HepG2 (cell line): ENCODE results near the gene FDPS. TPM values are rescaled to one million over a fixed set of nuclear protein-coding genes. Genes with fewer than 3 reads are reported as not detected.

Experiments used
- BRF2 ChIP-seq: sonication (generic); formaldehyde crosslinking; IDR thresholded peaks from 2 replicates; pipeline ENCODE4 v1.8.1; 2022; ENCODE audit warnings: mild to moderate bottlenecking, missing genetic modification reagents
- CENPT ChIP-seq: sonication (generic); formaldehyde crosslinking; IDR thresholded peaks from 2 replicates; pipeline ENCODE4 v1.8.0; 2022; ENCODE audit warnings: low read depth, mild to moderate bottlenecking, moderate library complexity, missing genetic modification reagents
- CREBL2 ChIP-seq: sonication (generic); formaldehyde crosslinking; IDR thresholded peaks from 2 replicates; pipeline ENCODE4 v1.8.1; 2023; ENCODE audit warnings: missing genetic modification reagents, mild to moderate bottlenecking, borderline replicate concordance
- E2F2 ChIP-seq: sonication (generic); formaldehyde crosslinking; IDR thresholded peaks from 2 replicates; pipeline ENCODE4 v1.4.0; 2020; ENCODE audit warnings: missing genetic modification reagents, borderline replicate concordance
- FLYWCH1 ChIP-seq: sonication (generic); formaldehyde crosslinking; IDR thresholded peaks from 2 replicates; pipeline ENCODE4 v1.8.1; 2023; ENCODE audit warnings: mild to moderate bottlenecking, missing genetic modification reagents
- KDM1A ChIP-seq: IDR thresholded peaks from 2 replicates; pipeline ENCODE4 v1.6.1; 2016; ENCODE audit warnings: missing compliant biosample characterization
- MTA1 ChIP-seq: sonication (generic); formaldehyde crosslinking; IDR thresholded peaks from 2 replicates; pipeline ENCODE4 v1.4.0; 2020; ENCODE audit warnings: missing genetic modification reagents, mild to moderate bottlenecking, borderline replicate concordance
- NBN ChIP-seq: fragments of 450-650 bp; conservative IDR thresholded peaks from 2 replicates; pipeline ENCODE4 v1.6.1; 2017
- NFIB ChIP-seq: sonication (generic); formaldehyde crosslinking; IDR thresholded peaks from 2 replicates; pipeline ENCODE4 v1.9.0; 2021; ENCODE audit warnings: missing genetic modification reagents, mild to moderate bottlenecking, borderline replicate concordance
- REL ChIP-seq: sonication (generic); formaldehyde crosslinking; conservative IDR thresholded peaks from 2 replicates; pipeline ENCODE4 v1.8.0; 2022; ENCODE audit warnings: mild to moderate bottlenecking, missing genetic modification reagents, moderate library complexity
- ZBTB2 ChIP-seq: sonication (generic); formaldehyde crosslinking; IDR thresholded peaks from 2 replicates; pipeline ENCODE4 v1.8.0; 2022; ENCODE audit warnings: low read depth, missing genetic modification reagents
- ZBTB20 ChIP-seq: sonication (generic); formaldehyde crosslinking; IDR thresholded peaks from 2 replicates; pipeline ENCODE4 v1.8.1; 2023; ENCODE audit warnings: missing genetic modification reagents, low read depth, mild to moderate bottlenecking, borderline replicate concordance
- ZNF12 ChIP-seq: sonication (generic); formaldehyde crosslinking; IDR thresholded peaks from 2 replicates; pipeline ENCODE4 v1.5.0; 2020; ENCODE audit warnings: missing genetic modification reagents
- ZNF460 ChIP-seq: sonication (generic); formaldehyde crosslinking; IDR thresholded peaks from 2 replicates; pipeline ENCODE4 v1.5.1; 2020; ENCODE audit warnings: missing genetic modification reagents, mild to moderate bottlenecking, borderline replicate concordance
- ZNF616 ChIP-seq: sonication (generic); formaldehyde crosslinking; IDR thresholded peaks from 2 replicates; pipeline ENCODE4 v1.5.0; 2020; ENCODE audit warnings: low read depth, mild to moderate bottlenecking, missing genetic modification reagents
- ZNF850 ChIP-seq: sonication (generic); formaldehyde crosslinking; conservative IDR thresholded peaks from 2 replicates; pipeline ENCODE4 v1.9.0; 2021; ENCODE audit warnings: mild to moderate bottlenecking, missing genetic modification reagents
- ZNF891 ChIP-seq: sonication (generic); formaldehyde crosslinking; IDR thresholded peaks from 2 replicates; pipeline ENCODE4 v1.5.0; 2020; ENCODE audit warnings: mild to moderate bottlenecking, missing genetic modification reagents
- polyA plus RNA-seq, 8 experiments: library from polyadenylated mRNA; depleted of rRNA in 3 of 8; stranded (reverse) in 7 of 8; unstranded in 1 of 8; fragments of >200 nt; fragmentation: Illumina TruSeq in 4 of 8; extraction: Trizol in 4 of 8; gene quantifications; 2 replicates each; pipeline versions ENCODE4 v1.2.1 to v1.2.3, GENCODE V29; 2011 to 2016; ENCODE audit warnings: low read depth in 4 of 8, missing spikeins in 1 of 8, mixed read lengths in 1 of 8; ENCODE audit not compliant: insufficient read depth in 1 of 8
- total RNA-seq, 5 experiments: library from RNA; depleted of rRNA; stranded (reverse); fragments of >200 nt; fragmentation: Illumina TruSeq; extraction: Trizol; gene quantifications; 2 replicates each; pipeline ENCODE4 v1.2.3, GENCODE V29; 2016; ENCODE audit warnings: low read depth in 1 of 5
- TF ChIP-seq, protein P1 (sequence below): sonication (generic); formaldehyde crosslinking; IDR thresholded peaks from 2 replicates; pipeline ENCODE4 v1.5.1; 2020; ENCODE audit warnings: missing genetic modification reagents, mild to moderate bottlenecking, borderline replicate concordance
- TF ChIP-seq, protein P2 (sequence below): sonication (generic); formaldehyde crosslinking; IDR thresholded peaks from 2 replicates; pipeline ENCODE4 v1.4.0; 2020; ENCODE audit warnings: low read depth, missing genetic modification reagents

Gene FDPS
- total and polyA plus RNA-seq, 2 of the 13 experiments (the other 11 are each of a cell fraction or from before 2014, with no cell fraction given) = 264 to 519 TPM

DNA sequence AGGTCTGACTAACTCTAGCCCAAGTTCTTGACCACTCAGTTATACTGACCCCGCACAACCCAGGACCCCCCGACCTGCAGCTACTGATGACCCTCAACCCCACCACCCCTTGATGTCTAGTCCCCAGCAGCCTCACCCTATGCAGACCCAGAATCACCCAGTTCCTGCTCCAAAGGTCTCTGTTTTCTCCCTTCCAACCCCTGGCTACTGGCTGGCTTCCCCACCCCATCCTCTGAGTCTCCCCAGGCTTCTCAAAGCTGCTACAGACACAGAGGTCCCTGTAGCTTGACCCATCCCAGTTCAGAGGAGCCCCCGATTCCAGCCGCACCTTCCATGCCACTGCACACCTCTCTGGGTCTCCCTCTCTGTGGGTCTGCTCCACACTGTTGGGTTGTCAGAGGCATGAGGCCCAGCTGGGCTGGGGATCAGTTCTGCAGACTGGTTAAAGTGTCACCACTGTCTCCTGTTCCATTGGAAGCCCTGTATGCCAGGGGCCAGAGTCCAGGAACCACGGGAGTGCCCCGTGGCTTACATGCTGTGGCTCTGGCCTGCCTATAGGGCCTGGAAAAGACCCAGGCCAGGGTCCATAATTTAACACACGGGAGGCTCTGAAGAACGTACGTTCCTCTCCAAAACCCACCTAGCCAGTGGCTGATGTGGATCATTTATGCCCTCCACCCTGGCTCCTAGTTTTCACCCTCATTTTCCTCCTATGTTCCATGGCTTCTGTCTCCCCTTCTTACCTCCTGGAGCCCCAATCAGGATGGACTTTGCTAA is 7.9 kb upstream of the FDPS start (continued):
- TF ChIP-seq ZNF460 (peak; percentile 74; the same call in 1 of the 2 replicates), CENPT (CRISPR knock-in tag) (no peak), FLYWCH1 (CRISPR knock-in tag) (no peak), BRF2 (no peak), E2F2 (CRISPR knock-in tag) (no peak), ZNF12 (CRISPR knock-in tag) (0 out of 2 replicates have a peak, but pooled peaks have one; percentile 54), NFIB (no peak), ZNF616 (no peak; the same call in 1 of the 2 replicates), ZBTB20 (CRISPR knock-in tag) (peak; percentile 83; the same call in 1 of the 2 replicates), MTA1 (CRISPR knock-in tag) (peak; percentile 96), ZBTB2 (CRISPR knock-in tag) (no peak), NBN (no peak), ZNF850 (CRISPR knock-in tag) (0 out of 2 replicates have a peak, but pooled peaks have one; percentile 60), KDM1A (CRISPR knock-in tag) (no peak), CREBL2 (CRISPR knock-in tag) (peak; percentile 53; the same call in 1 of the 2 replicates), ZNF891 (CRISPR knock-in tag) (no peak), REL (CRISPR knock-in tag) (no peak)
- TF ChIP-seq, protein P1, sequence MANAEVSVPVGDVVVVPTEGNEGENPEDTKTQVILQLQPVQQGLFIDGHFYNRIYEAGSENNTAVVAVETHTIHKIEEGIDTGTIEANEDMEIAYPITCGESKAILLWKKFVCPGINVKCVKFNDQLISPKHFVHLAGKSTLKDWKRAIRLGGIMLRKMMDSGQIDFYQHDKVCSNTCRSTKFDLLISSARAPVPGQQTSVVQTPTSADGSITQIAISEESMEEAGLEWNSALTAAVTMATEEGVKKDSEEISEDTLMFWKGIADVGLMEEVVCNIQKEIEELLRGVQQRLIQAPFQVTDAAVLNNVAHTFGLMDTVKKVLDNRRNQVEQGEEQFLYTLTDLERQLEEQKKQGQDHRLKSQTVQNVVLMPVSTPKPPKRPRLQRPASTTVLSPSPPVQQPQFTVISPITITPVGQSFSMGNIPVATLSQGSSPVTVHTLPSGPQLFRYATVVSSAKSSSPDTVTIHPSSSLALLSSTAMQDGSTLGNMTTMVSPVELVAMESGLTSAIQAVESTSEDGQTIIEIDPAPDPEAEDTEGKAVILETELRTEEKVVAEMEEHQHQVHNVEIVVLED (CRISPR knock-in tag) = peak; percentile 60; the same call in 1 of the 2 replicates
- TF ChIP-seq, protein P2, sequence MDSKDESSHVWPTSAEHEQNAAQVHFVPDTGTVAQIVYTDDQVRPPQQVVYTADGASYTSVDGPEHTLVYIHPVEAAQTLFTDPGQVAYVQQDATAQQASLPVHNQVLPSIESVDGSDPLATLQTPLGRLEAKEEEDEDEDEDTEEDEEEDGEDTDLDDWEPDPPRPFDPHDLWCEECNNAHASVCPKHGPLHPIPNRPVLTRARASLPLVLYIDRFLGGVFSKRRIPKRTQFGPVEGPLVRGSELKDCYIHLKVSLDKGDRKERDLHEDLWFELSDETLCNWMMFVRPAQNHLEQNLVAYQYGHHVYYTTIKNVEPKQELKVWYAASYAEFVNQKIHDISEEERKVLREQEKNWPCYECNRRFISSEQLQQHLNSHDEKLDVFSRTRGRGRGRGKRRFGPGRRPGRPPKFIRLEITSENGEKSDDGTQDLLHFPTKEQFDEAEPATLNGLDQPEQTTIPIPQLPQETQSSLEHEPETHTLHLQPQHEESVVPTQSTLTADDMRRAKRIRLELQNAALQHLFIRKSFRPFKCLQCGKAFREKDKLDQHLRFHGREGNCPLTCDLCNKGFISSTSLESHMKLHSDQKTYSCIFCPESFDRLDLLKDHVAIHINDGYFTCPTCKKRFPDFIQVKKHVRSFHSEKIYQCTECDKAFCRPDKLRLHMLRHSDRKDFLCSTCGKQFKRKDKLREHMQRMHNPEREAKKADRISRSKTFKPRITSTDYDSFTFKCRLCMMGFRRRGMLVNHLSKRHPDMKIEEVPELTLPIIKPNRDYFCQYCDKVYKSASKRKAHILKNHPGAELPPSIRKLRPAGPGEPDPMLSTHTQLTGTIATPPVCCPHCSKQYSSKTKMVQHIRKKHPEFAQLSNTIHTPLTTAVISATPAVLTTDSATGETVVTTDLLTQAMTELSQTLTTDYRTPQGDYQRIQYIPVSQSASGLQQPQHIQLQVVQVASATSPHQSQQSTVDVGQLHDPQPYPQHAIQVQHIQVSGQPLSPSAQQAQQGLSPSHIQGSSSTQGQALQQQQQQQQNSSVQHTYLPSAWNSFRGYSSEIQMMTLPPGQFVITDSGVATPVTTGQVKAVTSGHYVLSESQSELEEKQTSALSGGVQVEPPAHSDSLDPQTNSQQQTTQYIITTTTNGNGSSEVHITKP (CRISPR knock-in tag) = peak; percentile 71
